NCI-H526 treated with DMSO at 0.1 percent for 48 hours (cell line): ENCODE measurements around the gene MICU1.
"Not testable (repeated sequence)": the region's sequence is repeated elsewhere in the genome, so short reads cannot be mapped to it uniquely, and the experiment has no call there.

Experiments
- DNase-seq: peaks from one replicate; lab custom pipeline; 2025; lab: John Stamatoyannopoulos, UW

The MICU1 gene

DNA sequence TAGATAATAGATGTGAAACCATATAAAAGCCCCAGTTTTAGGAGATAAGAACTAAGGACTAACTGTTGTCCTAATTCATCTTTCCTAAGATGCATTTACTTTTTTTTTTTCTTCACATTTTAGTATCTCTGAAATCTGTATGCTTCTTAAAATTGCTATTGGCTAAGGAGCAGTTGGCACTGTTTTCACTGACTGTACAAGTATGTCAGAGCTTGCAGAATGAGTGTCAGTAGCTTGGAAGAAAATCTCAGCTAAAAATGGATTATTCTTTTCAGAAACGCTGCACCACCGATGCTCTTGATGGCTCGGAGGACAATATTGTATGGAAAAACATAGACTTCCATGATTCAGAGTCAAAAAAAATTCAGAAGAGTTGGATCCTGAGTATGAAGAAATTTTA, 180.0 kb downstream of the MICU1 start:
- no peak for DNase-seq

DNA sequence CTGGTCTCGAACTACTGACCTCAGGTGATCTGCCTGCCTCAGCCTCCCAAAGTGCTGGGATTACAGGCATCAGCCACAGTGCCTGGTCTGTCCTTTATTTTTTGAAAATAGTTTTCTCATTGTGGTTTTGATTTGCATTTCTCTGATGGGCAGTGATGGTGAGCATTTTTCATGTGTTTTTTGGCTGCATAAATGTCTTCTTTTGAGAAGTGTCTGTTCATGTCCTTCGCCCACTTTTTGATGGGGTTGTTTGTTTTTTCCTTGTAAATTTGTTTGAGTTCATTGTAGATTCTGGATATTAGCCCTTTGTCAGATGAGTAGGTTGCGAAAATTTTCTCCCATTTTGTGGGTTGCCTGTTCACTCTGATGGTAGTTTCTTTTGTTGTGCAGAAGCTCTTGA, 182.9 kb downstream of the MICU1 start:
- DNase-seq, result not testable (repeated sequence)

DNA sequence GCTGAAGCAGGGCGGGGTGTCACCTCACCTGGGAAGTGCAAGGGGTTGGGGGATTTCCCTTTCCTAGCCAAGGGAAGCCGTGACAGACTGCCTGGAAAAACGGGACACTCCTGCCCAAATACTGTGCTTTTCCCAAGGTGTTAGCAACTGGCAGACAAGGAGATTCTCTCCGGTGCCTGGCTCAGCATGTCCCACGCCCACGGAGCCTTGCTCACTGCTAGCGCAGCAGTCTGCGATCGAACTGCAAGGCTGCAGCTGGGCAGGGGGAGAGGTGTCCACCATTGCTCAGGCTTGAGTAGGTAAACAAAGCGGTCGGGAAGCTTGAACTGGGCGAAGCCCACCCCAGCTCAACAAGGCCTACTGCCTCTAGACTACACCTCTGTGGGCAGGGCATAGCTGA, 190.3 kb downstream of the MICU1 start:
- no peak for DNase-seq

- DNase-seq, result not testable (repeated sequence)
Measured at GRCh38 chr10:72430936-72431335, 194.9 kb downstream of the MICU1 start.

GRCh38 chr10:72429931-72430330, 195.9 kb downstream of the MICU1 start:
- DNase-seq, result no peak

DNA sequence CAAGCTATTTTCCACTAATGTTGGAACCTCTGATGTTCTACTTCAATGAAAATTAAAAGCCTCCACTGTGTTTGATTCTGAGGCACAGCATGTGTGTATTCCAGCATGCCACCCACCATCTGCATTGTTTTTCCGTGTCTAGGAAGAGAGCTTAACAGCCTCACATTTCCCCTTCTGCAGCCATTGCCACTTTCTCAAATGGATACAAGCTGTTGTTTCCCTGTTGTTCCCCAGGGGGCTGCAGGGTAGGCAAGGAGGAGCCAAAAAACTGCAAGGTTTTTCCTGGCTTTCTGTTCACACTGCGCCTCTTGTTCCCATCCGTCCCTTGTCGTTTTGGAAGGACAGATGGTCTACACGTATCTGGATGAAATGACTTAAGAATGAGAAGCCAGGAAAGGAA, 198.9 kb downstream of the MICU1 start:
- no peak for DNase-seq

GRCh38 chr10:72425133-72425532, 200.7 kb downstream of the MICU1 start:
- no peak for DNase-seq

GRCh38 chr10:72424561-72424960, 201.3 kb downstream of the MICU1 start:
- DNase-seq, result no peak

- DNase-seq, result no peak
Measured at GRCh38 chr10:72423426-72423825, 202.5 kb downstream of the MICU1 start.

GRCh38 chr10:72421885-72422540, 203.9 kb downstream of the MICU1 start:
- no peak for DNase-seq

- DNase-seq, result no peak
Measured at GRCh38 chr10:72419241-72419640, 206.6 kb downstream of the MICU1 start.

DNA sequence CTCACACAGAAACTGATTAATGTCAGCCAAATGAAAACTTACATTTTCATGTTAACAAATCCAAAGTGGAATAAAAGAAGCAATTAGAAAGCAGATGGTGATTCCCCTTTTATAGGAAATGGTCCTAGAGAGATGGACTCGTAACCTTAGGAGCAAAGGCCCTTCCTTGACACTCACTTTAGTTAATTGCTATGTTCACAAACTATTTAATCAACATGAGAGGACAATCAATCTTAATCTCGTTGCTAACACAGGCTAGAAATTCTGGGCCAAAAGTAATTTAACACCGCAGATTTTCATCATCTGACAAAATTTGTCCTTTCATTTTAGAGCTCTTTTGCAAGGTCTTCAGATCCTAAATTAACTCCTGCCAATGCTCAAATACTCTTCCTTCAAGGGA, 207.2 kb downstream of the MICU1 start:
- DNase-seq, result no peak

- no peak for DNase-seq
Measured at GRCh38 chr10:72417971-72418370, 207.9 kb downstream of the MICU1 start.

DNA sequence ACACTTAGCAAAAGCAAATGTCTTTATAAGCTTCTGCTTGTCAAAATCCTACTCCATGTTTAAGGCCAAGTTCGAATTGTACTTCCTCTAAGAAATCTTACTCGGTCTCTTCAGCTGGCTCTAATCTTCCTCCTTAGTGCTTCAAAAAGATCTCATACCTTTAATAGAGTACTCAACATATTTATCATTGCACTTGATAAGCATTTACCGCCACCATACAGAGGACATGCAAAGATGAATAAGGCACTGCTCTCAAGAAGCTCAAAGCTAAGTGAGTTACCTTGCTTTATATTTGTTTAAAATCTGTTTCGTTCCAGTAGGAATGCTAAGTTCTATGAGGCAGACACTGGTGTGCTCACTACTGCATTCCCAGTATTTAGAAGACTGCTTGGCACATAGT, 209.2 kb downstream of the MICU1 start:
- DNase-seq, result no peak

DNA sequence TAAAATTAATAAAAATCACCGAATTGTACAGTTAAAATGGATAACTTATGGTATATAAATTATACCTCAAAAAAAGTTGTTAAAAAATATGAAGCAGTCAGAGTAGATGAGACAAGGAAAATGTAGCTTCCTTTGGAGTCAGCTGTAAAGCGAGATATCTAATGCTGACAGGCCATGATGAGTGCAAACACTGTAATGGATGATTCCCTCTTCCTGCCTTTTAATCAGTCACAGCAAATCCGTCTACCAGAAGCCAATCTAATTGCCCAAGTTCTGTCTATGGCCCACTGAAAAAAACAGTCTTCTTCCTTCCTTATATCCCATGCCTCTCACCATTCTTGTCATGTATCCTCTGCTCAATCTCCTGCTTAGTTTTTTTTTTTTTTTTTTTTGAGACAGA, 211.2 kb downstream of the MICU1 start:
- DNase-seq, result no peak

DNA sequence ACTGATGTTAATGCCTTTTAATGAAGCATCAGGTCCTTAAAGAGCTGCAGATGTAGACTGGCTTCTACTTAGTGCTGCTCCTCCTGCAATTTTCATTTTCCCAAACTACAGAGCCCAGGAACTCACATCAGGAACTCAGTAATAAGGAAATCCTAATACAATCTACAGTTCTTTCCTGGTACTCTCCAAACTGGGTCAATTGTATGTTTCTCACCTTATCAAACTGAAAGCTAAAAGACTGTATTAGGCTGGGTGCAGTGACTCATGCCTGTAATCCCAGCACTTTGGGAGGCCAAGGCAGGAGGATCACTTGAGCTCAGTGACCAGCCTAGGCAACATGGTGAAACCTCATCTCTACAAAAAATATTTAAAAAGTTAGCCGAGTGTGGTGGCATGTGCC, 216.7 kb downstream of the MICU1 start:
- no peak for DNase-seq

- DNase-seq, result no peak
Measured at GRCh38 chr10:72407927-72408600, 217.8 kb downstream of the MICU1 start.

DNA sequence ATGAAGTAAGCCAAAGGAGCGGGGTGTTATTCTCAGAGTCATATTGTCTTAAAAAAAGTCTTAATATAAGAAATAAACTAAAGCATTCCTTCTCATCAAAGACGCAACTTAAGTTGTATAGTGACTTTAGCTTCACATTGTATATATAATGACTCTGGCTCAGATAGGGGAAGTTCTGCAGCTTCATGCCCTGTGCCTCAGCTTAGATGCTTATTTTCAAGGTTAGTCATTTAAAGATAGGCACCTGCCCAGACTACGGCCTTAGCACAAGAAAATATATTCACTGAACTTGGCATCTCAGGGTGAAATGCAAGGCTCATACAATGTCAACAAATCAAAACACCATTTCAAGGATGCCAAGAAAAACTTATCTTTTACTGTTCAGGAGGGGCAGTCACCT, 218.4 kb downstream of the MICU1 start:
- DNase-seq, result no peak

GRCh38 chr10:72395581-72395980, 230.3 kb downstream of the MICU1 start:
- DNase-seq, result not testable (repeated sequence)

DNA sequence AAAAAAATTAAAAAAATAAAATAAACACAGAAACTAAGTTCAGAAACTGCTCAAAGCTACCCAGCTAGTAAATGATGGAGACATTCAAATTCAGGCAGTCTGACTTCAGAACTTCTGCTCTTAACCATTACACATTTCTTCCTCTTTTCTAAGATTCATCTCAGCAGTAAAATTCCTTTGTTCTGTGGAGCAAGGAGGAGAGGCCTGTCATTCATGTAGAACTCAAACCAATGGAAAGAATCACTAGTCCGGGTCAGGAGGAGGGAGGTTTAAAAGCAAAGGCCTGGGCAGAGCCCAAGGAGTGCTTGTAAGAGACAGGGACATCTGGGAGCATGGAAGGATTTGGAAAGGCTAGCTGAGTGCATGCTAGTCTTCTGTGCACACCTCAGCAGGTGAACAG, 233.3 kb downstream of the MICU1 start:
- DNase-seq, result no peak

DNA sequence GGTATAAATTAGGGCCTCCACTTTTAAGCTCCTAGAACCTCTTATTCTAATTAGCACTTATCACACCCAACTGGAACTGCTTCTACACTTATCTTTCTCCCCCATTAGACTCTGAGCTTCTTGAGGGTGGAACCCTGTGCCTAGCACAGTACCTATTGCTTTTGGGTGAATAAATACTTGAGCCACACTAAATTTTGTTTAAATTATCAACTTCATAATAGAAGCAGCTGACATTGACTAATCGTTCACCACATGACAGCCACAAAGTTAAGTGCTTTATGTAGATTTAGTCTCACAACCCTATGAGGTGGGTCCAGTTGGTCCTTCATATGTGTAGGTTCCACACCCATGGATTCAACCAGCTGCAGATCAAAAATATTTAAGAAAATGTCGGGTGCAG, 235.1 kb downstream of the MICU1 start:
- DNase-seq, result no peak

GRCh38 chr10:72389716-72390115, 236.2 kb downstream of the MICU1 start:
- no peak for DNase-seq

GRCh38 chr10:72389014-72389413, 236.9 kb downstream of the MICU1 start:
- DNase-seq, result no peak

GRCh38 chr10:72388062-72388461, 237.8 kb downstream of the MICU1 start:
- DNase-seq, result no peak
